GM12878 (cell line): ENCODE measurements around the gene UBXN10. TPM values are rescaled to one million over a fixed set of nuclear protein-coding genes. Genes with fewer than 3 reads are reported as not detected.

Experiments
- ATAC-seq: fragments of 200-7000 bp; cut with Tn5 transposase; 3 replicates; pipeline ENCODE4 v1.9.1; 2020; ENCODE audit warnings: mild to moderate bottlenecking, moderate library complexity
- BruUV-seq: library from RNA; stranded (reverse); fragments of 400-500 nt; replicated peaks from 2 replicates; lab custom pipeline; 2021; lab: Mats Ljungman, UMichigan
- CTCF ChIA-PET: fragments of 300-600 bp; sonication (Branson Sonifier 250); formaldehyde crosslinking; extraction: SDS; loops from one replicate; lab custom pipeline; 2021; ENCODE audit warnings: inconsistent platforms; lab: Yijun Ruan, JAX
- POLR2A ChIA-PET: fragments of 350-600 bp; formaldehyde crosslinking; extraction: SDS; loops from one replicate; lab custom pipeline; 2021; ENCODE audit warnings: inconsistent platforms; lab: Charles Lee
- RAD21 ChIA-PET: fragments of 300-600 bp; sonication (Branson Sonifier 250); formaldehyde crosslinking; loops from one replicate; lab custom pipeline; 2023; ENCODE audit warnings: antibody characterized with exemption; ENCODE audit not compliant: unreplicated experiment; lab: Charles Lee
- SMC1A ChIA-PET: fragments of 300-600 bp; sonication (Branson Sonifier 250); formaldehyde crosslinking; loops from one replicate; lab custom pipeline; 2023; ENCODE audit not compliant: unreplicated experiment, uncharacterized antibody; lab: Charles Lee
- DNase-seq: peaks from one replicate; pipeline ENCODE4 v3.0.0-alpha.2; 2011; ENCODE audit warnings: low read depth, low spot score
- FAIRE-seq: peaks from 3 replicates; lab custom pipeline; 2011; peaks lifted over from hg19 to GRCh38; lab: Jason Lieb, UNC
- H2AFZ ChIP-seq: 2 replicates; pipeline ENCODE4 v1.6.0; 2011; ENCODE audit warnings: low read depth, low read length, control low read depth; ENCODE audit not compliant: control insufficient read depth
- H3K27ac ChIP-seq: 2 replicates; pipeline ENCODE4 v1.5.1; 2011; ENCODE audit warnings: control low read depth; ENCODE audit not compliant: control insufficient read depth, insufficient read depth
- H3K27me3 ChIP-seq, 2 experiments: replicated peaks in 1 of 2; 2 replicates each; pipeline versions ENCODE4 v1.6.0 to v1.6.1; 2011; ENCODE audit warnings: low read length in 1 of 2; ENCODE audit not compliant: control insufficient read depth in 2 of 2, insufficient read depth in 2 of 2
- H3K36me3 ChIP-seq, 2 experiments: 2 replicates each; pipeline ENCODE4 v1.5.1; 2011; ENCODE audit warnings: low read length in 1 of 2; ENCODE audit not compliant: control insufficient read depth in 2 of 2, insufficient read depth in 2 of 2
- H3K4me1 ChIP-seq: 2 replicates; pipeline ENCODE4 v1.6.1; 2011; ENCODE audit warnings: mild to moderate bottlenecking, low read length, moderate library complexity, mixed read lengths; ENCODE audit not compliant: control insufficient read depth, insufficient read depth
- H3K4me2 ChIP-seq: 2 replicates; pipeline ENCODE4 v1.6.0; 2011; ENCODE audit warnings: control low read depth; ENCODE audit not compliant: control insufficient read depth, insufficient read depth
- H3K4me3 ChIP-seq: fragments of 200-600 bp; sonication (generic); 2 replicates; pipeline ENCODE4 v1.5.1; 2016
- H3K79me2 ChIP-seq: 2 replicates; pipeline ENCODE4 v1.6.0; 2011; ENCODE audit warnings: low read length; ENCODE audit not compliant: control insufficient read depth, insufficient read depth
- H3K9ac ChIP-seq: 2 replicates; pipeline ENCODE4 v1.8.0; 2011; ENCODE audit warnings: low read length, control low read depth, mixed read lengths; ENCODE audit not compliant: control insufficient read depth, insufficient read depth
- H3K9me3 ChIP-seq: replicated peaks from 3 replicates; pipeline ENCODE4 v1.5.1; 2011; ENCODE audit warnings: mild to moderate bottlenecking, low read length; ENCODE audit not compliant: control insufficient read depth, insufficient read depth
- H4K20me1 ChIP-seq: 2 replicates; pipeline ENCODE4 v1.6.0; 2011; ENCODE audit not compliant: control insufficient read depth, insufficient read depth
- CREB1 ChIP-seq: IDR thresholded peaks from 2 replicates; pipeline ENCODE4 v1.6.1; 2012; ENCODE audit warnings: low read depth, mild to moderate bottlenecking, inconsistent platforms
- HDAC6 ChIP-seq: fragments of 200-600 bp; sonication (generic); IDR thresholded peaks from one replicate; pipeline ENCODE4 v1.8.0; 2017; ENCODE audit warnings: antibody characterized with exemption; ENCODE audit not compliant: unreplicated experiment
- KAT2A ChIP-seq: conservative IDR thresholded peaks from 2 replicates; pipeline ENCODE4 v1.6.1; 2011; ENCODE audit warnings: low read depth, low read length; ENCODE audit not compliant: control insufficient read depth
- NR2C2 ChIP-seq: IDR thresholded peaks from 2 replicates; pipeline ENCODE4 v1.6.1; 2011; ENCODE audit warnings: borderline replicate concordance, low read depth; ENCODE audit not compliant: control insufficient read depth, insufficient read length
- RAD21 ChIP-seq: IDR thresholded peaks from 2 replicates; pipeline ENCODE4 v1.6.1; 2011; ENCODE audit warnings: mild to moderate bottlenecking, low read depth, low read length, moderate library complexity; ENCODE audit not compliant: insufficient read depth
- SIX5 ChIP-seq: IDR thresholded peaks from 2 replicates; pipeline ENCODE4 v1.6.1; 2011; ENCODE audit warnings: mild to moderate bottlenecking, low read depth, low read length, moderate library complexity; ENCODE audit not compliant: severe bottlenecking
- SMAD1 ChIP-seq: fragments of 450-650 bp; IDR thresholded peaks from 2 replicates; pipeline ENCODE4 v1.6.1; 2018; ENCODE audit warnings: mild to moderate bottlenecking, low read depth; ENCODE audit not compliant: partially characterized antibody
- ZSCAN29 ChIP-seq: fragments of 450-650 bp; IDR thresholded peaks from 2 replicates; pipeline ENCODE4 v1.6.1; 2017; ENCODE audit warnings: mild to moderate bottlenecking, moderate library complexity
- WGBS: methylation state at CpG from one replicate; pipeline ENCODE4 v1.1.6; 2016; ENCODE audit warnings: low lambda C conversion rate; ENCODE audit not compliant: insufficient replicate concordance, insufficient coverage; ENCODE audit errors: missing lambda C conversion rate; 5-methylcytosine and 5-hydroxymethylcytosine counted together
- in situ Hi-C: fragments of 300-500 bp; cut with MboI; formaldehyde crosslinking; loops from 9 replicates; pipeline ENCODE4 v1.14.3; 2018; ENCODE audit warnings: mixed read lengths
- intact Hi-C: fragments of 100-400 bp; cut with micrococcal nuclease; formaldehyde crosslinking; loops from one replicate; pipeline ENCODE4 v1.14.2; 2022; ENCODE audit not compliant: unreplicated experiment
- polyA plus RNA-seq, 11 experiments: library from polyadenylated mRNA; depleted of rRNA in 4 of 11; unstranded in 6 of 11; stranded (reverse) in 5 of 11; fragments of >200 nt; fragmentation: Nextera tagmentation in 4 of 11; fragmentation: Illumina TruSeq in 1 of 11; extraction: Ambion mirVana in 4 of 11; extraction: Trizol in 1 of 11; gene quantifications; 1 replicate in 1 of 11; 2 replicates in 10 of 11; pipeline versions ENCODE4 v1.2.1 to v1.2.3, GENCODE V29; 2011 to 2016; ENCODE audit warnings: inconsistent platforms in 2 of 11, missing spikeins in 2 of 11, low read depth in 1 of 11
- total RNA-seq, 4 experiments: library from RNA; depleted of rRNA in 3 of 4; stranded (reverse); fragments of >200 nt in 3 of 4; fragmentation: Illumina TruSeq in 1 of 4; extraction: Trizol in 1 of 4; gene quantifications; 2 replicates each; pipeline versions ENCODE4 v1.2.1 to v1.2.3, GENCODE V29; 2013 to 2021
- TF ChIP-seq, protein P1 (sequence below): fragments of 450-650 bp; formaldehyde crosslinking; IDR thresholded peaks from 2 replicates; pipeline ENCODE4 v1.4.0; 2022; ENCODE audit warnings: mild to moderate bottlenecking, moderate library complexity
- TF ChIP-seq, protein P2 (sequence below): fragments of 450-650 bp; IDR thresholded peaks from 2 replicates; pipeline ENCODE4 v1.6.1; 2016; ENCODE audit warnings: mild to moderate bottlenecking
- TF ChIP-seq, protein P3 (sequence below): fragments of 450-650 bp; IDR thresholded peaks from 2 replicates; pipeline ENCODE4 v1.6.1; 2018; ENCODE audit warnings: borderline replicate concordance, mild to moderate bottlenecking; ENCODE audit not compliant: partially characterized antibody
- TF ChIP-seq, protein P4 (sequence below): IDR thresholded peaks from 2 replicates; pipeline ENCODE4 v1.6.1; 2011; ENCODE audit warnings: borderline replicate concordance, low read depth, mild to moderate bottlenecking, moderate library complexity, low read length; ENCODE audit not compliant: insufficient read depth, poor library complexity, severe bottlenecking
- TF ChIP-seq, protein P5 (sequence below): IDR thresholded peaks from 2 replicates; pipeline ENCODE4 v1.6.1; 2012; ENCODE audit warnings: low read depth, low read length, improper control_type of control experiment

UBXN10 gene
- total and polyA plus RNA-seq, 10 of the 15 experiments (the other 5 are each of a cell fraction or from before 2014, with no cell fraction given) = 0.03 to 0.15 (median 0.06) TPM; not detected in 7

DNA sequence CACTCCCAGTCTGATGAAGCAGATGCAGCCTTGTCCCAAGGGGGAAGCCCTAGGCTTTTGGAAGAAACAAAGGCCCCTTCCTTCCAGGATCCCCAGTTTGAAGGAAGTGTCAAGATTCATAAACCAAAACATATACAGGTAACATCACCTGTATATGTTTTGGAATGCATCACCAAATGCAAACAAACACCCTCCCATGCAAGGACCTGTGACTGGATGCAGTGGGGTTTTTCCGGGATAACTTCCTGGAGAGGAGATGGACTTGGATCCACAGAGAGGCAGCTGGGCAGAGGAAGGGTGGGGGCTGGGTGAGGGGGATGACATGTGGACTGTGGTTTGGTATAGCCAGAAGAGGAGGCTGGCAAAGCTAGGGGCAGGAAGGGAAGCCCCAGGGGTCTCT is 48.3 kb upstream of the UBXN10 start (continued):
- TF ChIP-seq, protein P1, sequence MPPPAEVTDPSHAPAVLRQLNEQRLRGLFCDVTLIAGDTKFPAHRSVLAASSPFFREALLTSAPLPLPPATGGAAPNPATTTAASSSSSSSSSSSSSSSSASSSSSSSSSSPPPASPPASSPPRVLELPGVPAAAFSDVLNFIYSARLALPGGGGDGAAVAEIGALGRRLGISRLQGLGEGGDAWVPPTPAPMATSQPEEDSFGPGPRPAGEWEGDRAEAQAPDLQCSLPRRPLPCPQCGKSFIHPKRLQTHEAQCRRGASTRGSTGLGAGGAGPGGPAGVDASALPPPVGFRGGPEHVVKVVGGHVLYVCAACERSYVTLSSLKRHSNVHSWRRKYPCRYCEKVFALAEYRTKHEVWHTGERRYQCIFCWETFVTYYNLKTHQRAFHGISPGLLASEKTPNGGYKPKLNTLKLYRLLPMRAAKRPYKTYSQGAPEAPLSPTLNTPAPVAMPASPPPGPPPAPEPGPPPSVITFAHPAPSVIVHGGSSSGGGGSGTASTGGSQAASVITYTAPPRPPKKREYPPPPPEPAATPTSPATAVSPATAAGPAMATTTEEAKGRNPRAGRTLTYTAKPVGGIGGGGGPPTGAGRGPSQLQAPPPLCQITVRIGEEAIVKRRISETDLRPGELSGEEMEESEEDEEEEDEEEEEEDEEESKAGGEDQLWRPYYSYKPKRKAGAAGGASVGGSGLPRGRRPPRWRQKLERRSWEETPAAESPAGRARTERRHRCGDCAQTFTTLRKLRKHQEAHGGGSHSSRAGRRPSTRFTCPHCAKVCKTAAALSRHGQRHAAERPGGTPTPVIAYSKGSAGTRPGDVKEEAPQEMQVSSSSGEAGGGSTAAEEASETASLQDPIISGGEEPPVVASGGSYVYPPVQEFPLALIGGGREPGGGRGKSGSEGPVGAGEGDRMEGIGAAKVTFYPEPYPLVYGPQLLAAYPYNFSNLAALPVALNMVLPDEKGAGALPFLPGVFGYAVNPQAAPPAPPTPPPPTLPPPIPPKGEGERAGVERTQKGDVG = no peak

DNA sequence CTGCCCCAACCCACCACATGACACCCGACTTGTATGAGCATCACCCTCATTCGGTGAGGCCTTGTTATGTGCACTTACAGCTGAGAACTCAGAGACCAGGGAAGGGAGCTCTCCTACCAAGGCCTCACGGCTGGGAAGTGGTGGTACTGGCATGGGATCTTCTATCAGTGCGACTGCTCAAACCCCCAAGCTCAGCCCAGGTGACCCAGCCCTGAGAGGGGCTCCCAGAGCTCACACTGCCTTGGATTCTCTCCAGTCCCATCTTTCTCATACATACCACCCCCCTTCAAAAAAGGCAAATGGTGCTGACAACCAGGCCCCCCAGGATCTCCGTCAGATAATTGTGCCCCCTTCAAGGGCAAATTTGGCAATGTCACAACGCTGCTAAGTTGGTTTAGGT is 47.5 kb upstream of the UBXN10 start:
- no peak overlapping the region for H3K4me2 ChIP-seq
- CTCF ChIA-PET = no interaction called here
- RAD21 ChIA-PET = no interaction called here
- no peak for FAIRE-seq
- H3K36me3 ChIP-seq = no peaks in the 10 kb centered on the region
- SMC1A ChIA-PET = no interaction called here
- H2AFZ ChIP-seq = no peak overlapping the region
- no peak overlapping the region for H3K27ac ChIP-seq
- in situ Hi-C loops (no loop called here), intact Hi-C loops (no loop called here)
- BruUV-seq = no TSS peak
- H3K4me3 ChIP-seq = no peak overlapping the region
- no peaks in the 10 kb centered on the region for H3K27me3 ChIP-seq
- no peaks in the 10 kb centered on the region for H4K20me1 ChIP-seq
- no peak overlapping the region for H3K9ac ChIP-seq
- no peaks in the 10 kb centered on the region for H3K4me1 ChIP-seq
- POLR2A ChIA-PET = no interaction called here
- H3K9me3 ChIP-seq = no peaks in the 10 kb centered on the region
- WGBS = 41% methylated on average over 6 of the region's 6 CpGs
- no peaks in the 10 kb centered on the region for H3K79me2 ChIP-seq
- no peak for ATAC-seq
- no peak for DNase-seq
- TF ChIP-seq, protein P2, sequence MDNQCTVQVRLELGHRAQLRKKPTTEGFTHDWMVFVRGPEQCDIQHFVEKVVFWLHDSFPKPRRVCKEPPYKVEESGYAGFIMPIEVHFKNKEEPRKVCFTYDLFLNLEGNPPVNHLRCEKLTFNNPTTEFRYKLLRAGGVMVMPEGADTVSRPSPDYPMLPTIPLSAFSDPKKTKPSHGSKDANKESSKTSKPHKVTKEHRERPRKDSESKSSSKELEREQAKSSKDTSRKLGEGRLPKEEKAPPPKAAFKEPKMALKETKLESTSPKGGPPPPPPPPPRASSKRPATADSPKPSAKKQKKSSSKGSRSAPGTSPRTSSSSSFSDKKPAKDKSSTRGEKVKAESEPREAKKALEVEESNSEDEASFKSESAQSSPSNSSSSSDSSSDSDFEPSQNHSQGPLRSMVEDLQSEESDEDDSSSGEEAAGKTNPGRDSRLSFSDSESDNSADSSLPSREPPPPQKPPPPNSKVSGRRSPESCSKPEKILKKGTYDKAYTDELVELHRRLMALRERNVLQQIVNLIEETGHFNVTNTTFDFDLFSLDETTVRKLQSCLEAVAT = no peak
- no peak for TF ChIP-seq KAT2A
- TF ChIP-seq, protein P3, sequence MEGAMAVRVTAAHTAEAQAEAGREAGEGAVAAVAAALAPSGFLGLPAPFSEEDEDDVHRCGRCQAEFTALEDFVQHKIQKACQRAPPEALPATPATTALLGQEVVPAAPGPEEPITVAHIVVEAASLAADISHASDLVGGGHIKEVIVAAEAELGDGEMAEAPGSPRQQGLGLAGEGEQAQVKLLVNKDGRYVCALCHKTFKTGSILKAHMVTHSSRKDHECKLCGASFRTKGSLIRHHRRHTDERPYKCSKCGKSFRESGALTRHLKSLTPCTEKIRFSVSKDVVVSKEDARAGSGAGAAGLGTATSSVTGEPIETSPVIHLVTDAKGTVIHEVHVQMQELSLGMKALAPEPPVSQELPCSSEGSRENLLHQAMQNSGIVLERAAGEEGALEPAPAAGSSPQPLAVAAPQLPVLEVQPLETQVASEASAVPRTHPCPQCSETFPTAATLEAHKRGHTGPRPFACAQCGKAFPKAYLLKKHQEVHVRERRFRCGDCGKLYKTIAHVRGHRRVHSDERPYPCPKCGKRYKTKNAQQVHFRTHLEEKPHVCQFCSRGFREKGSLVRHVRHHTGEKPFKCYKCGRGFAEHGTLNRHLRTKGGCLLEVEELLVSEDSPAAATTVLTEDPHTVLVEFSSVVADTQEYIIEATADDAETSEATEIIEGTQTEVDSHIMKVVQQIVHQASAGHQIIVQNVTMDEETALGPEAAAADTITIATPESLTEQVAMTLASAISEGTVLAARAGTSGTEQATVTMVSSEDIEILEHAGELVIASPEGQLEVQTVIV = no peak
- TF ChIP-seq, protein P4, sequence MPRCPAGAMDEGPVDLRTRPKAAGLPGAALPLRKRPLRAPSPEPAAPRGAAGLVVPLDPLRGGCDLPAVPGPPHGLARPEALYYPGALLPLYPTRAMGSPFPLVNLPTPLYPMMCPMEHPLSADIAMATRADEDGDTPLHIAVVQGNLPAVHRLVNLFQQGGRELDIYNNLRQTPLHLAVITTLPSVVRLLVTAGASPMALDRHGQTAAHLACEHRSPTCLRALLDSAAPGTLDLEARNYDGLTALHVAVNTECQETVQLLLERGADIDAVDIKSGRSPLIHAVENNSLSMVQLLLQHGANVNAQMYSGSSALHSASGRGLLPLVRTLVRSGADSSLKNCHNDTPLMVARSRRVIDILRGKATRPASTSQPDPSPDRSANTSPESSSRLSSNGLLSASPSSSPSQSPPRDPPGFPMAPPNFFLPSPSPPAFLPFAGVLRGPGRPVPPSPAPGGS = no peak
- TF ChIP-seq NR2C2 = no peak
- no peak for TF ChIP-seq SIX5
- TF ChIP-seq CREB1 = no peak
- TF ChIP-seq HDAC6 = no peak
- TF ChIP-seq, protein P5, sequence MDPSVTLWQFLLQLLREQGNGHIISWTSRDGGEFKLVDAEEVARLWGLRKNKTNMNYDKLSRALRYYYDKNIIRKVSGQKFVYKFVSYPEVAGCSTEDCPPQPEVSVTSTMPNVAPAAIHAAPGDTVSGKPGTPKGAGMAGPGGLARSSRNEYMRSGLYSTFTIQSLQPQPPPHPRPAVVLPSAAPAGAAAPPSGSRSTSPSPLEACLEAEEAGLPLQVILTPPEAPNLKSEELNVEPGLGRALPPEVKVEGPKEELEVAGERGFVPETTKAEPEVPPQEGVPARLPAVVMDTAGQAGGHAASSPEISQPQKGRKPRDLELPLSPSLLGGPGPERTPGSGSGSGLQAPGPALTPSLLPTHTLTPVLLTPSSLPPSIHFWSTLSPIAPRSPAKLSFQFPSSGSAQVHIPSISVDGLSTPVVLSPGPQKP = no peak
- TF ChIP-seq ZSCAN29 = no peak
- no peak for TF ChIP-seq SMAD1
- no peak for TF ChIP-seq RAD21
